OCI-M2 (cell line): ENCODE measurements around the gene PARP11.

Experiments
- DNase-seq: peaks from one replicate; lab custom pipeline; 2025; ENCODE audit not compliant: unreplicated experiment; lab: John Stamatoyannopoulos, UW

PARP11 gene, protein sequence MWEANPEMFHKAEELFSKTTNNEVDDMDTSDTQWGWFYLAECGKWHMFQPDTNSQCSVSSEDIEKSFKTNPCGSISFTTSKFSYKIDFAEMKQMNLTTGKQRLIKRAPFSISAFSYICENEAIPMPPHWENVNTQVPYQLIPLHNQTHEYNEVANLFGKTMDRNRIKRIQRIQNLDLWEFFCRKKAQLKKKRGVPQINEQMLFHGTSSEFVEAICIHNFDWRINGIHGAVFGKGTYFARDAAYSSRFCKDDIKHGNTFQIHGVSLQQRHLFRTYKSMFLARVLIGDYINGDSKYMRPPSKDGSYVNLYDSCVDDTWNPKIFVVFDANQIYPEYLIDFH

DNA sequence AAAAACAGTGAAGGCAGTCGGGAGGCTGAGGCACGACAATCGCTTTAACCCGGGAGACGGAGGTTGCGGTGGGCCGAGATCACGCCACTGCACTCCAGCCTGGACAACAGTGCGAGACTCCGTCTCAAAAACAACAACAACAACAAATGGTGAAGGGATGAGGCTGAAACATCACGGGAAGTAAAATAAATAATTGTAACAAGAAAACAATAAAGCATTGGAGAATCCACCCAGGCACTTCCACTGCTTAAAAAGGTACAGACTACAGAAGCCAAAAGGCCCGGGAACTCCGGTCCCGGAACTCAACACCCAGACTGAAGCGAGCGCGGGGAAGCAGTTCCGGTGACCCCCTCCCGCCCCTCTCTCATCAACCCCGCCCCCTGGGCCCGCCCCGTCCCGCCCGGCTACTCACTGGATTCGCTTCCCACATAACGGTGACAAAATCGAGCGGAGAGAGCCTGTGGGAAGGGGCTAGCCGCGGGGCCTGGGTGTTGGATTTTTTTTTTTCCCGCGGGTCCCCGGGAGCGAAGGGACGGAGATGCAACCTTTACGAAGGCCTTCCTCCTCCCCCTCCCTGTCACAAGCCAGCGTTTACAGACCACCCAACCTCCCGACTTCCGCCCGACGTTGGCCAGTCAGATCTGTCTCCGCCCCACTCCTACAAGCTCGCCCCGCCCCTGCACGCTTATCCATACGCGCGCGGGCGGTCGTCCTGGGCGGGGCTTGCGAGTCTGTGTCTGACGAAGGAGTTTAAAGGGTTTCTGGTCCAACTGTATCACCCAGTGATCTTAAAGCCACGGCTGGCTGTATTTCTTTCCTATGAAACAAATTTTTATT lies at the start of gene PARP11:
Gene PARP11, minus strand, starts transcription at position 600 of the 837 bp plus-strand sequence. Its CDS starts 170 bp downstream, at position 430.
- DNase-seq, result peak; percentile 47

DNA sequence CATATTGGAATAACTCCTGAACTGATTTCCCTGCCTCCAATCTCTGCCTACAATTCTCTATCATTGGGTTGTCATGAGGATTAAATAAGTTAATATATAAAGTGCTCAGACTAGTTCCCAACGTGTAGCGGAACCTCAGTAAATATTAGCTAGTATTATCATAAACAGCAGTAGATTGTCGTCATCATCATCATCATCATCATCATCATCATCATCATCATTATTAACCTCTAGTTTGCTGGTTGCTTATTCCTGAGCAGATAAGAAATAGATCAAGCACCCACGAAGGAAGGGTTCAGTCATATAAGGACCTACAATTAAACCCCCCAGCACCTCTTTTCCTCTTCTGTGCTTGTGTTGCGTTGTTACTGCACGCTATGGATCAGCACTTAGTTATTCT lies 48.8 kb upstream of the PARP11 start:
- DNase-seq, result no peak

DNA sequence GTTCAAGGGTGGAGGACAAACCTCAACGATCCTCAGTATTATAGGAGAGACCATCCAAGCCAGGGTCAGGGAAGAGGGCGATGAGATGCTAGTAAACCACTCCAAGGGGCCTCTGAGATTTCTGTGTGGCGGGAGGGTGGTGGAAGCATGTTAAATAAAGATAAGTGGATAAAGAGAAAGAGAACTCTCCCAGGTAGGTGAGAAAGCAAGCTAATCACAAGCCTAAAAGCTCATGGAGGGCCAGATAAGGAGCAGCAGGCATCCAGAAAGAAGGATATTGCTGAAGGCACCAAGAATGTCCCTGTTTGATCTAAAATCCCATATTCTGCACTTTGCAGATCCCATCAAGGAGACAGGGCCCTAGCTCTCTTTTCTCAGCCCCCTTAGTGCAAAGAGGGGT lies 48.3 kb upstream of the PARP11 start:
- DNase-seq, result no peak

DNA sequence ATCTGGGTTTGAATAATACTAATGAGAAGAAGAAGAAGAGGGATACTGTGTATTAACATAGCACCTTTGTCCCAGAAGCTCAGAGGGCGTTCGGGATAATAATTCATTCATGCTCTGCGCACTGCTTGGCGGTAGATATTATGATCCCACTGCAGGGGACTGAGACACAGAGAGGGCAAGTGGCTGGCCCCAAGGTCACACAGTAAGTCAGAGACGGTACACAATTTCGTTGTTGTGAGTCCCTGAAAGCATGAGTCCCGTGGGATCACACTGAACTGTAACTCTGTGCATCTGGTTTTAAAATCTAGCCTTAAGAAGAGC lies 47.9 kb upstream of the PARP11 start:
- no peak for DNase-seq

DNA sequence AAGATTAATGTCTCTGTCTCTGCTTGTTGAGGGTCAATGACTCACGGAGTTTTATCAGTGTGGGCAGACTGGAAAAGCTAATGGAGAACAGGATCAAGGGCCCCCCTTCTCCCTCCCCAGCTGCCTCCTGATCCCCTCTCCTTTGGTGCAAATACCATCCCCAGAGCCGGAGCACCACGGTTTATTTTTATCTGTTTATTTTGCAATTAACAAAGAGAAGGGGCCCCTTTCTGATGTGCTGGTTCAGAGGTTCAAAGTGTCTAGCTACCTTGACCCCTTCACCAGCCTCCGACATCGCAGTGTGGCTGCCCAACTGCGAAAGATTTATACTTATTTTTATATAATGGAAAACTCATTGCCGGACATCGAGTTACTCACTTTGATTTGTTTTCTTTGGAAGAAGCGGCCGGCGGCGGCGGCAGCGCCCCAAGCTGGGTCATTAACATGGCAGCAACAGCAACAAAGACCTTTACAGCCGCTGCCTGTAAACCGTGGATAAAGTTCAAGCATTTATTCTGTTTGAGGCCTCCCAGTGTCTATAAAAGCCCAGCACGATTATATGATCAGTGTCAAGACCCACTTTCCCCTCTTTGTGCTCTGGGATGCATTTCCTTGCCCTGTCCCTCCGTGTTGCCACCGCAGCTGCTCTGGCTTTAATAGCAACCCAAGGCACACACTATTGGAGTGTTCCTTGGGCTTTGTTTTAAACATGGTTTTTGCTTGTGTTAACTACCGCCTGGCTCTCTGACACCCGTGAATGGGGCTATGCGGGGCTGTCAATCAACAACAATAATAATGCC lies 47.4 kb upstream of the PARP11 start:
- no peak for DNase-seq

DNA sequence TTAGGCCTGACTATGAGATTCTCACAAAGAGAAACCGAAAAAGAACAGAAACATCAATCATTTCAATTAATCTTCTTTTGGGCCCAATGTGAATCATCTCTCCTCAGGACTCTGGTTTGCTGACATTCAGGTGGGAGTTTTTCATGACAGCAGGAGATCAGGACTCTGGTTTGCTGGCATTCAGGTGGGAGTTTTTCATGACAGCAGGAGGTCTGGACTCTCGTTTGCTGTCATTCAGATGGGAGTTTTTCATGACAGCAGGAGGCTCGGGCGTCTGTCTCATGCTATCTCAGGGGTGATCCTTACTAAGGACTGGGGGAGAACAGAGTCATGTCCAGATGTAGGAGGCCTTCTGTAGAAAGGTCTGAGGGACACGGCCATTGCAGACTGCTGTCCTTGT lies 40.1 kb upstream of the PARP11 start:
- DNase-seq, result no peak

DNA sequence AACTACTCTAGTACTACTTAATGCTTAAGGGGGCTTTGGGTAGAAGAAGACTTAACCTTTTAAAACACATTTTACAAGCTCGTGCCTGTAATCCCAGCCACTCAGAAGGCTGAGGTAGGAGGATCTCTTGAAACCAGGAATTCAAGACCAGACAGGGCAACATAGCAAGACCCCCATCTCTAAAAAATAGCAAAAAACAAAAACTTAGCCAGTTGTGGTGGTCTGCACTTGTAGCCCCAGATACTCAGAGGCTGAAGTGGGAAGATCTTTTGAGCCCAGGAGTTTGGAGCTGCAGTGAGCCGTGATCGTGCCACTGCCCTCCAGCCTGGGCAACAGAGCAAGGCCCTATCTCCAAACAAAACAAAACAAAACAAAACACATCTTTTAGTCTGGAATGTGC lies 39.7 kb upstream of the PARP11 start:
- DNase-seq, result no peak

DNA sequence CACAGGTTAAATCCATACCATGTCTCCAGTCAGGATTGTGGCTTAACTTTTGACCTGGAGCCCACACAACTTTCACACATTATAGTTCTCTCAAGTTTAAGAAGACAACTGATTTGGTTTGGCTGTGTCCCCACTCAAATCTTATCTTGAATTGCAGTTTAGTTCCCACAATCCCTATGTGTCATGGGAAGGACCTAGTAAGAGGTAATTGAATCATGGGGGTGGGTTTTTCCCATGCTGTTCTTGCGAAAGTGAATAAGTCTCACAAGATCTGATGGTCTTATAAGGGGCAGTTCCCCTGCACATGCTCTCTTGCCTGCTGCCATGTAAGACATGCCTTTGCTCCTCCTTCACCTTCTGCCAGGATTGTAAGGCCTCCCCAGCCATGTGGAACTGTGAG lies 38.2 kb upstream of the PARP11 start:
- no peak for DNase-seq

DNA sequence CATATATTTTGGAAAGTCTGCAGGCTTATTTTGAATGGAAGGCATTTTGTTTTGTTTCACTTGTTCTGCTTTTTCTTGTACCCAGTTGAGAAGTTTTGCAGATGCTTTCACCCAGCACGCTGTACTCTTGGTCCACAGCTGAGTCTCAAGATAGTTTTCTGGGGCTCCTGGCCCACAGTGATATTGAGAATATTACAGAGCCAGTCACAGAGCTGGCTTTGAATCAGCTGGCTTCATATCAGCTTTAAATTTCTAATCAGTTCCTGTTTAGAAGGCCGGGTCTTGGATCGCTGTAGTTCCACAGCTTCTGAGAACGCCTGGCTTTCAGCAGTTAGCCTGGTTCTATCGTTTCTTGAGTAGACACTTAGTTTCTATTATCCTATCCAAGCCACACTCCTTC lies 32.5 kb upstream of the PARP11 start:
- DNase-seq, result no peak

DNA sequence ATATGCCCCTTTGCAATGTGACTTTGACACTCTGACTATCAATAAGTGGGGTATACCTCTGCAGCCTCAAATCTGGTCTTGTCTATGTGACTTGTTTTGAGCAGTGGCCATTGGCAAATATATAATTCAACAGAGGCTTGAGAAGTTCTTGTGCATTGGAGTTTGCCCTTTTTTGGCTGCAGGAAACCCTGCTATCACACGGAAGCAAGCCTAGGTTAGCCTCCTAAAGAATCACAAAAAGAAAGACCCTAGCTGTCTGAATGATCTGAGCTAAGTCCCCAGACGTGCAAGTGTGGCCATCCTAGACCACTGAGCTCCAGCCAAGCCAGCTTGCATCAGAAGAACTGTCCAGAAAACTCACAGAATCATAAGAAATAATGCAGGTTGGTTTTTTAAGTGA lies 31.8 kb upstream of the PARP11 start:
- no peak for DNase-seq

DNA sequence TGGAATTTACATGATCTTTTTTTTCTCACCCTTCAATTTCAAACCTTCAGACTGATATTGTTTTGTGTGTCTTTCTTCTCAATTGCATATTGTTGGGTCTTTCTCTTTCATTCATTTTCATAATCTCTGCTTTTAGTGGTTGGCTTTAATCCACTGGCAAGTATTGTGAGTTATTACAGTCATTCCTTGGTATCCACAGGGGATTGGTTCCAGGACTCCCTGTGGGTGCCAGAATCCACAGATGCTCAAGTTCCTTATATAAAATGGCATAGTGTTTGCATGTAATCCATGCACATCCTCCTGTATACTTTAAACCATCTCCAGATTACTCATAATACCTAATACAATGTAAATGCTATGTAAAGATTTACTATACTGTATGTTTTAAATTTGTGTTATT lies 29.7 kb upstream of the PARP11 start:
- no peak for DNase-seq

DNA sequence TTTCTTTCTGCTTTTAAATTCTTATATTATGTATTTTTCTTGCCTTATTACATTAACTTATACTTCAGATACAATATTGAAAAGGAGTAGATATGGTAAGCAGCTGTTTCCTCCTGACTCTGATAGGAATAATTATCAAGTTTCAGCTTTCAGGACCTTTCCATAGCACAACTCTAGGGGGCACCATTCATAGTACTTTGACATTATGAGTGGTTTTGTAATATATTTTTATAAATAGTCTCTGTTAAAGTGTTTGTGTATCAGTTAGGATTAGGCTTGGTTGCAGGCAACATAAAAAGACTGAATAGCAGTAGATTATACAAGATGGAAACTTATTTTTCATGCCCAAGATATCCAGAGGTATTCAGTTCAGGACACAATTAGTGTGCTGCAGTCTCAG lies 27.9 kb upstream of the PARP11 start:
- DNase-seq, result no peak

DNA sequence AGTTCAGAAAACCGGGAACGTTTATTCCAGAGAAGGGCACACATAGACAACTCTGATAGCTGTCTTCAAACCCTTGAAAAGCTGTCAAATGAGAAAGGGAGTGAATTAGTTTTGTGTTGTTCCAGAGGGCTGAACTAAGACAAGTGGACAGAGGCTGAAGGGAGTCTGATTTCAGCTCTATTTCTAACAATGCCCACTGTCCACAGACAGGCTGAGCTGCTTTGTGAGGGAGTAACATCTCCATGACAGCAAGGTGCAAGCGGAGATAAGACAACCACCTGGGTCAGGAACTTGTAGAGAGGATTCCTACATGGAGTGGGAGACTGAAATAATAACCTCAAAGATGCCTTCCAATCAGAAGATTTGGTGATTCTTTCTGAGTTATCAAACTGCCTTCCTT lies 25.6 kb upstream of the PARP11 start:
- no peak for DNase-seq

DNA sequence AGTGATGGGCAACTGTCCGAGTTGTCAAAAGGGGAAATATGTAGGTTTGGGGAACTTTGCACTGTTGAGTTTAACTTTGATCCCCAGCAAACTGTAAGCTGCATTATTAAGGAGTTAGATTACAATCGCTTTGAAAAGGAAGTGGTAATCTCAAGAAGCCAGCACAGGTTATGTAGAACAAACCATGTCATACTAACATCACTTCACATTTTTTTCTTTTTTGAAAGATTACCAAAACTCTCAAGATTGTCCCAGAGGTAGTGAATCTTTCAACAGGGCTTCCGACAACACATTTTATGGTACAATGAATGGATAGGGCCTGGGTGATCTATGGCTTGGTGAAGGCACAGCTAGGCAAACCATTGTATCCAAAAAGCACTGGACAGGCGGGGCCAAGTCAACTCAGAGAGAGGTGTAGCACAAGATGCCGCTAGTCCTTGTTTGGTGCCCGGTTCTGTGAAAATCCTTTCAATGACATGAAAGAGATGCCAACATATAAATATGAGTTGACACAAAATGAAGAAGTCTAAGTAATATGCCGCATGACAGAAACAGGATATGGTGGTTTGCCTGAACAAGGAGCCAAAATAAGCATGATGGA lies 24.3 kb upstream of the PARP11 start:
- no peak for DNase-seq

DNA sequence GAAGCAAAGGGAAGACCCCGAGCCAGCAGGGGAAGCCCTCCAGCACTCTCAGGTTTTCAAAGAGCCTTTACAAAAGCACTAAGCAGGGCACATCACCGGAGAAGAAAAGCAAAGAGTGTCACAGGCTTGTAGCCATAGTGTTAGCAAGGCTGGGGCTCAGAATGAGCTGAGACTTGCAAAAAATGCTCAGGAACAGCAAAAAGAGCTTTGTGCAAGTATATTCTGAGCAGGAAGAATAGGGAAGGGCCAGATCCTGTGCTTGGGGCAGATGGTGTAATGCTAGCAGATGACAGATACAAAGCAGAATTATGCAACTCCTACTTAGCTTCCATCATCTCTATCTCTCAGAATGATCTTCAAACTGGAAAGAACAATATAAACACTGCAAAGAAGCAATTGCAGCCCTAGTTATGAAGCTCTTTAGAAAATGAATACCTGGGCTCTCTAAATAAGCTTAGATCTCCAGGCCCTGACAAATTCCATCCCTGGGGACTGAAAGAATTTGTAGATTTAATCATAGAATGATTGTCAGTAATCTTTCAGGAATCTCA lies 23.7 kb upstream of the PARP11 start:
- no peak for DNase-seq

DNA sequence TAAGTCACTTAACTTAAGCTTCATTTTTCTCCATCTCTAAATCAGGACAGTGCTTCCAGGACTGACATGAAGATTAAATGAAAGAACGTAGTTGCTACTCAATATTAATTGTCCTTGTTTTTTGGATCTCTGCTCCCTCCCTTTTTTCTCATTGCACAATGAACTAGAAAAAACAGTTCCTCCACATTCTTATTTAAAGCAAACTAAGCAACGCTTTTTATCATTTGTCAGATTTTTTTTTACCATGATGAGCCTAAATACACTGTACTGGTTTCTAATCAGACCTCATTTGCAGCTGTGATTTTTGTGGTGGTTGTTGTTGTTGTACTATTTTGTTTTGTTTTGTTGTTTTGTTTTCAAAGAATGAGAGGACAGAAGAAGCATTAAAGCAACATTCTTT lies 23.2 kb upstream of the PARP11 start:
- no peak for DNase-seq

DNA sequence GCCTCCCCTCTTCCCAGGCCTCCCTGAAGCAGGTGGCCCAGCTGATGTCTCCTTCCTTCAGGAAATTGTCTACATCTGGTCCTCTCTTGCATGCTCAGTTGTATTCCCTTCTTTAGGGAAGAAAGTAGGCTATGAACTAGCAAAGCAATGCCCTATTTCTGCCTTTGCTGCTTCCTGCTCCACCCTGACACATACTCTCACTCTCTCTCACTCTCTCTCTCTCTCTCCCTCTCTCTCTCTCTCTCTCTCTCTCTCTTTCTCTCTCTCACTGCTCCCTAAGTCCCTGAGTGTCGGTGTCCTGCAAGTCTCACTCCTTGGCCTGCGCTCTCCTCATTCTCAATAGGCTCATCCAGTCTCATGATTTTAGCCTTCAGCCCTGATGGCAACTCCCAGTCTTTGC lies 19.4 kb upstream of the PARP11 start:
- no peak for DNase-seq

DNA sequence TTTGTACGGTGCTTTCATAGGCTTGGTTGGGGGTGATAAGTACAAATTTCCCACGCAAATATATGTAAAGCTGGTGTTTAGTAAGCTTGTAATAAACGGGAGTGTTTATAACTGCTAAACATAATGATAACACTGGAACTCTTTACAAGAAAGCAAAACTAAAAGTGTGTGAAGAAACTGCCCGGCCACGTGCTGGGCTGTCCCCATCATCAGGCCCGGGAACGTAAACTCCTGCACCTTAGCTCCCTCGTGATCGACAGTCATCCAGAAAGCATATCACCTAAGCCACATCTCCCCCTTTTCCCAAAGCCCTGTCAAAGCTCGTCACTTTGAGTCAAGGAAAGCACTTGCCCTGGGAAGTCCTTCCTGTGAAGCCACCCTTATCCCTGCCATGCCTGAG lies 18.0 kb upstream of the PARP11 start:
- DNase-seq, result no peak

DNA sequence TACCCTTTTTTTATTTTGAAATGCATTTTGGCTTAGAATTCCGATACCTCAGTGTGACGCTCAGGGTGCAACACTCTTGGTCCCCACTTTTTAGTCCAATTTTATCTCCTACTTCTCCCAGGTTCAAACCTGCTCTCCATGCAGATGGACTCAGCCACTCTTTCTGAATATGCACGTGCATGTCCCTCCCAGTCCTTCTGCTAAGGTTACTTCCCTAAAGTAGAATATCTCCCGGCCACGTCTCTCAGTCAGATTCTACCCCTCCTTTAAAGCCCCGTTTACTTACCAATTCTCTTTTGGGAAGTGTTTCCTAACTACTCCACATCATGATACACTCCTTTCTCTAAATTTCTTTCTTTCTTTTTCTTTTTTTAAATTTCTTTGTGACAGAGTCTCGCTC lies 15.5 kb upstream of the PARP11 start:
- no peak for DNase-seq

DNA sequence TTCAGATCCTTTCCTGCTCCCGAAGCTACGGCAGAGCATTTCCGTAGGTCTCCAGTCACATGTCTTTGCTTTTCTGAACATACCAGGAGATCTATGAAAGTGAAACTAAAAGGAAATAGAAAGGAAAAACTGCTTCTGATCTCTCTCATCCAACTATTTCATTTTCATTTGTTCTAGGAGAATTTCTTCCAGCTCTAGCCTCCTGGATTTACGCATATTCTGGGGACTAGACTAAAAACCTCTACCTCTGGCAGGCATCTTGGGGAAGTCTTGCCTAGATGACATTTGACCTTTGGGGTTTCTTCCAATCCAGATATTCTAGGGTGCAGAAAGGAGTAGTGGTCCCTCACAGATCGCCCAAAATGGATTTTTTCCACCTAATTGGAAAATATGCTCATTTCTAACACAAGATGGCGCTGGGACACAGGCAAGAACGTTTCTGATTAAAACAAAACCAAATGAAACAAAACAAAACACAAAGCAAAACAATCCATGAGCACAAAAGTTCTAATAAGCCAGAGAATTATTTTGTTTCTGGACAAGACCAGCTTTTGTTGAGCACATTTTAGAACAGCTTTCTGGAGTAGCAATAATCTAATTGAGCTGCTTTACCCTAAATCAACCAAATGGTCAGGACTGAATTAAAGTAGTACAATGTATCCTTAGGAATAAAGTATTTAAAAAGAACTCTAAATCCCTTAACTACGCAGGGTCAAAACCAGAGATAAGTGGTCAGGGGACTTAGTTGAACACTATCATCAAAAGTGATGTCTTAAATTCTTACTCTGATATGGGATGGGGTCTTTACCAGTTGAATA lies 12.3 kb upstream of the PARP11 start:
- no peak for DNase-seq
